Measurements from ENCODE around the gene TMC1.

TMC1 gene

DNA sequence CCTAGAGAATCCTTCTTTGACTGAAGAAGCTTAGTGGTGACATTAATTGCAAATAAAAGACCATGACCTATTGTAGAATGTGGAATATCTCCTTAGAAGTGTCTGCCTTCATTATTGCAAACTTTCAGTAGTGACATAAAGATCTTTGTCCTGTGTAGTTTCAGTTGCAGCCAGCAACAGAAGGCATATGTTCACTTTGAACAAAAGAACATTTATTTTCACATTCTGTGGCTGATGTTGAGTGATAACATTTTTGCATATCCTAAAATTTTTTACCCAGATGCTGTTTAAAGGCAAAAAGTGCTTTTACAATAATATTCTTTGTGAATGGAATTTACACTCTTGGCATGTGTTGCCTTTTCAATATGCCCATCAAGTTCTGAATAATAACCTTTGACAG lies 165.9 kb downstream of the TMC1 start:
- no peak for DNase-seq

- DNase-seq: no peak
Observed at GRCh38 chr9:72691671-72692070, 170.3 kb downstream of the TMC1 start.

GRCh38 chr9:72695365-72695764 lies 174.0 kb downstream of the TMC1 start:
- DNase-seq: no peak

DNA sequence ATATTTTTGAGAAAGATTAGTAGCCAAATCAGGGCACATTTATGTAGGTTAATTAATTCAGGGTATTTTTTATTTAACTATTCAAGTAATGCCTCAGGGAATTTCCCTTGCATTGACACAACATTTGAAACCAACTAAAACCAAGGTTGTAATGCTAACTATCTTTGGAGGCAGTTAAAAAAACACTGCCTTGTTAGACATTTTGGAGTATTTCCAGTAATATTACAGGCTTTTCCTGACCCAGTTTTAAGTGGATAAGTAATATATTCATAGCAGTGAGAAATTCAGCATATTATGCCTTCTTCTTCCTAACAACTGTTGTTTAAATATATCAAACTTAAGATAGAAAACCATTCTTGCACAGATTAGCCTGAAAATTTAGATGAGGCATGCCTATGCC lies 175.1 kb downstream of the TMC1 start:
- DNase-seq: no peak

DNA sequence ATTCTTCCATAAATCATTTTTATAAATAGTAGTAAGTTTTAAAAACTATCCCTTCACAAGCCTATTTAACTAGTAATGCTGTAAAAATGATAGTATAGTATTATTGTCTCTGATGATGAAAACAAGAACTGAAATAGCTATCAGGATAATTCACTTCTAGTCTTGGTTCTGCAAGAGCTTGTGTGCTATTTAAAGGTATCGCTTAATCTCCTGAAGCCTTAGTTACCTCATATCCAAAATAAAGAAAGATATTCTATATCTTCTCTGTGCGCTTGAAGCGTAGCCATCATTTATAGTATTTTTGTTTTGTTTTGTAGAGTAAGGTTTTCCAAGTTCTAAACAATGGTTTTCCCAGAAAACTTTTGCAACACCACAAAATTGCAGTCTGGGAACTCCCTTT lies 180.1 kb downstream of the TMC1 start:
- no peak for DNase-seq

DNA sequence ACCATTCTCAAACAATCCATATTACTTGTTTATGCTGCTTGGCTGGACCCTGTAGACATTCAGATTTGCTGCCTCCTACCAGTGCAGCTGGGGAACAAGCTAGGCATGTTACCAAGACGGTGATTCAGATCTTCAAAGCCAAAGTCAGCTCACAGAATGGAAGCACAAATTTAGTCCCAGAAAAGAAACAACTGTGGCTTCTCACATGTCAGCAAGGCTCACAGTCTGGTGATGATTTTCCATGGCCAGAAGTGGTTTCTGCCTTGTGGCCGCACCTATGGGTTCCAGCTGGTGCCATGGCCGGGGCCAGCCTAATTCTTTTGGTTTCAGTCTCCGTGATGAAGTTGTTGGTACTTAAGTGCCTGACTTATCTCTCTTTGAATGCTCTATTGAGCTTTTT lies 182.2 kb downstream of the TMC1 start:
- DNase-seq: no peak

DNA sequence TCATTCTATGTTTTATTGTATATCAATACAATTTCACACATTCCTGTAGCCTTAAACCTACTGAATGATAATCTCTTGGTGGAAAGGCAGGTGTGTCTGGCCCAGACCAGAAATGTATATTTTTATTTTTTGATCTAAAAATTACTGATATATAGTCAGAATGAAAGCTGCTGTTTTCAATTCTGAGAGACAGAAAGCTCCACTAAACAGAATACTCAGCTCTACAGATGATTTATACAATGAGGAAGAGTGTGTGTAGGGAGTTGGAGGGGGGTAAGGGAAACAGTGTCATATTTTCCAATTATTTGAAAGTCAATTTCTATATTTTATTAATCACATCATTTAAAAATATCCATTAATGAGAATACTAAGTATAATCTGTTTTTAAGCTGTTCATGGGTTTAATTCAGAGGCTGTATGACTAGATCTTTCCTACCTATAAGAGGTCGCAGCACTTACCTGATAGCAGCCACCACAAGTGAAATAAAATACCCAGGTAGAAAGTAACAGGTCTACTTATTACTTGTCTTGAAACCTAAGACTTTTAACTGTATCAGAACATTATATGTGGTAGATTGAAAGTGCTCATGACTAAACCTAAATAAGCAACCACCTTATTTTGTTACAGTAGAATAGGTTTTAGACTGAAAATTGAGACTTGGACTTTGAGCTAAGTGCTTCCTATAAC lies 183.4 kb downstream of the TMC1 start:
- no peak for DNase-seq

- no peak for DNase-seq
Observed at GRCh38 chr9:72718503-72718902, 197.1 kb downstream of the TMC1 start.

- DNase-seq: no peak
Observed at GRCh38 chr9:72721067-72721466, 199.7 kb downstream of the TMC1 start.

- no peak for DNase-seq
Observed at GRCh38 chr9:72726947-72727346, 205.5 kb downstream of the TMC1 start.

- DNase-seq: no peak
Observed at GRCh38 chr9:72728031-72728770, 206.8 kb downstream of the TMC1 start.

DNA sequence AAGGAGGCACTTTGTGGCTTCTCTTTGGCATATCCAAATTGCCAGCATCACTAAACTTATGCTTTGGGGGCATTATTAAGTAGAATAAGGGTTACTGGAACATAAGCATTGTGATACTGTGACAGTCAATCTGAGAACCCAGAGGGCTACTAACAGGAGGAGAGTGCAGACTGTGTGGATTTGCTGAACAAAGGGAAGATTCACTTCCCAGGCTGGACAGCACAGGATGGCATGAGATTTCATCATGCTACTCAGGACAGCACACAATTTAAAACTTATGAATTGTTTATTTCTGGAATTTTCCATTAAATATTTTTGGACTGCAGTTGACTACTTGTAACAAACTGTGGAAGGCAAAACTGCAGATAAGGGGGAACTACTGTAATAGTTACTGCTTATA lies 212.5 kb downstream of the TMC1 start:
- DNase-seq: no peak

GRCh38 chr9:72734631-72735030 lies 213.2 kb downstream of the TMC1 start:
- no peak for DNase-seq

- DNase-seq: no peak
Observed at GRCh38 chr9:72743836-72744235, 222.4 kb downstream of the TMC1 start.

- DNase-seq: no peak
Observed at GRCh38 chr9:72749276-72749675, 227.9 kb downstream of the TMC1 start.

GRCh38 chr9:72751541-72751940 lies 230.1 kb downstream of the TMC1 start:
- DNase-seq: no peak

GRCh38 chr9:72753266-72753893 lies 232.0 kb downstream of the TMC1 start:
- peak; percentile 22 for DNase-seq

GRCh38 chr9:72755836-72756235 lies 234.4 kb downstream of the TMC1 start:
- no peak for DNase-seq

GRCh38 chr9:72758944-72759343 lies 237.5 kb downstream of the TMC1 start:
- no peak for DNase-seq

- no peak for DNase-seq
Observed at GRCh38 chr9:72763022-72763421, 241.6 kb downstream of the TMC1 start.

DNA sequence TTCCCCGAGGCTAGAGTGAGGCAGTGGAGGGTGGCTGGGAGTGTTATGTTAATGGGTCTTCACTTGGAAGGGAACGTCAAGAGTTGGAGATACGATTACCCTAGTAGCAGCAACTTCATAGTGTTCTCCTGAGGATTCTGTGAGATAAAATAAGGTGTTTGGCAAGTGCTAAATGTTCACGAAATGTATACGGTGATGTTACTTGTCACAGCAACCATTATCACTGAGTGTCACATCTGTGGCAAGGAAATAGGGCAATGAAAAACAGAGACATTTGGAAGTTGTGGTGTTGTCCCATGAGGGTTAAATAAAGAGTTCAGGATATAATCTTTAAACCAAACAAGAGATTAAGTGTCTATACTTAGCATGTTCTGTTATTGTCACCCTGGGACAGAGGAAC lies 248.1 kb downstream of the TMC1 start:
- no peak for DNase-seq

- DNase-seq: no peak
Observed at GRCh38 chr9:72772661-72773060, 251.3 kb downstream of the TMC1 start.

GRCh38 chr9:72773570-72773969 lies 252.2 kb downstream of the TMC1 start:
- DNase-seq: no peak

- no peak for DNase-seq
Observed at GRCh38 chr9:72775570-72775969, 254.2 kb downstream of the TMC1 start.
